Stomach (tissue), 4 donors: Measurements from ENCODE around the gene SFMBT1.

Experiments
- CTCF ChIP-seq, 7 experiments: fragments of 450-650 bp in 4 of 7; fragments of 200-600 bp in 3 of 7; sonication (generic) in 3 of 7; IDR thresholded peaks; one replicate each; pipeline ENCODE4 v1.5.1; 2016 to 2019; ENCODE audit warnings: antibody characterized with exemption in 7 of 7, control low read depth in 2 of 7, mild to moderate bottlenecking in 1 of 7
- EP300 ChIP-seq: sonication (generic); formaldehyde crosslinking; IDR thresholded peaks from one replicate; pipeline ENCODE4 v1.6.1; 2017; ENCODE audit warnings: antibody characterized with exemption
- POLR2A ChIP-seq, 4 donors: fragments of 450-650 bp; IDR thresholded peaks; one replicate each; pipeline ENCODE4 v1.6.1; 2016; ENCODE audit warnings: antibody characterized with exemption in 4 of 4, control low read depth in 2 of 4, mild to moderate bottlenecking in 1 of 4, moderate library complexity in 1 of 4
- POLR2AphosphoS5 ChIP-seq, 3 donors: sonication (generic); formaldehyde crosslinking; IDR thresholded peaks; one replicate each; pipeline ENCODE4 v1.6.1; 2016; ENCODE audit warnings: antibody characterized with exemption in 3 of 3

DNA sequence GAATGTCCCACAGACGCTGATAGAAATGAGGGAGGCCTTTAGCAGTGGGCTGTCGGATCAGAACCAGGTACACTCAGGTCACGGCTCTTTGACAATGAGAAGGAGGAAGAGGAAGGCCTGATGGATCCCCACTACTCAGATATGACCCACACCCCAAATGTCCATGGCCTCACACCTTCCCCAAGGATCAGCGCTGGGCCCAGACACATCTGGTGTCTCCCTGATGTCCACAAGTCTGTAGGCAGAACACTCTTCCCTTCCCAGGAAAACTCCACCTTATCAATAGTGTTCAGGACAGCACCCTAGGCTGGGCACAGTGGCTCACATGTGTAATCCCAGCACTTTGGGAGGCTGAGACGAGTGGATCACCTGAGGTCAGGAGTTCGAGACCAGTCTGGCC, 33.3 kb upstream of the SFMBT1 start:
- TF ChIP-seq CTCF (IDR thresholded peaks at IDR 0.05) (no peak), POLR2AphosphoS5 (IDR thresholded peaks at IDR 0.05) (no peak), POLR2A (IDR thresholded peaks at IDR 0.05) (no peak), EP300 (no peak)
